Lung (tissue), 12 donors: ENCODE measurements around the gene SPESP1. TPM values are rescaled to one million over a fixed set of nuclear protein-coding genes. Genes with fewer than 3 reads are reported as not detected.

Source experiments
- ATAC-seq: fragments of 200-7000 bp; cut with Tn5 transposase; one replicate; pipeline ENCODE4 v1.9.1; 2020; ENCODE audit warnings: moderate number of reproducible peaks; ENCODE audit not compliant: insufficient read depth, low FRiP score
- DNase-seq, 3 donors: peaks; one replicate each; pipeline ENCODE4 v3.0.0-alpha.2; 2013 to 2017
- H3K27ac ChIP-seq, 2 donors: one replicate each; pipeline ENCODE4 v1.5.1; 2013; ENCODE audit warnings: mild to moderate bottlenecking in 2 of 2, moderate library complexity in 2 of 2, control low read depth in 1 of 2, inconsistent platforms in 1 of 2, low read depth in 1 of 2, low read length in 1 of 2
- H3K27me3 ChIP-seq, 3 donors: one replicate each; pipeline ENCODE4 v1.5.1; 2013; ENCODE audit warnings: low read length in 2 of 3; ENCODE audit not compliant: control insufficient read depth in 3 of 3, insufficient read depth in 3 of 3
- H3K36me3 ChIP-seq, 4 donors: one replicate each; pipeline ENCODE4 v1.5.1; 2013; ENCODE audit warnings: low read length in 4 of 4, mild to moderate bottlenecking in 1 of 4, moderate library complexity in 1 of 4; ENCODE audit not compliant: control insufficient read depth in 4 of 4, insufficient read depth in 4 of 4
- H3K4me1 ChIP-seq, 5 donors: one replicate each; pipeline ENCODE4 v1.5.1; 2013; ENCODE audit warnings: low read length in 5 of 5, mild to moderate bottlenecking in 2 of 5, moderate library complexity in 1 of 5; ENCODE audit not compliant: control insufficient read depth in 5 of 5, insufficient read depth in 5 of 5
- H3K4me3 ChIP-seq: one replicate; pipeline ENCODE4 v1.5.1; 2013; ENCODE audit warnings: mild to moderate bottlenecking, control low read depth, moderate library complexity
- H3K9ac ChIP-seq, 2 donors: one replicate each; pipeline ENCODE4 v1.5.1; 2013; ENCODE audit warnings: low read length in 2 of 2, control low read depth in 1 of 2; ENCODE audit not compliant: insufficient read depth in 1 of 2
- H3K9me3 ChIP-seq, 4 donors: one replicate each; pipeline ENCODE4 v1.5.1; 2013; ENCODE audit warnings: low read length in 3 of 4, mild to moderate bottlenecking in 1 of 4, moderate library complexity in 1 of 4; ENCODE audit not compliant: control insufficient read depth in 4 of 4, insufficient read depth in 3 of 4
- WGBS, 2 donors: extraction: QIAGEN DNeasy Blood & Tissue Kit; methylation state at CpG; one replicate each; pipeline ENCODE4 v1.1.7; 2013; 5-methylcytosine and 5-hydroxymethylcytosine counted together
- polyA plus RNA-seq, 2 donors: library from polyadenylated mRNA; stranded (reverse); fragments of 200-250 nt; gene quantifications; one replicate each; pipeline ENCODE4 v1.2.1, GENCODE V29; 2013
- total RNA-seq, 2 donors: library from RNA; depleted of rRNA in 1 of 2; stranded (reverse); fragments of >200 nt in 1 of 2; gene quantifications; one replicate each; pipeline ENCODE4 v1.2.1, GENCODE V29; 2014 to 2021
- TF ChIP-seq, protein P1 (sequence below): IDR thresholded peaks from 2 replicates; pipeline ENCODE4 v1.5.1; 2012; ENCODE audit warnings: mild to moderate bottlenecking; ENCODE audit errors: control extremely low read depth, extremely low read depth
- donor health status: control.
- donor health status: control.
- donor health status: Bipolar disorder and iron deficiency.
- donor health status: healthy.
- donor health status: DM: yes; HTN: yes; CAD: no.

Gene SPESP1
- total and polyA plus RNA-seq, 4 donors = 0.89 to 1.5 (median 0.98) TPM

DNA sequence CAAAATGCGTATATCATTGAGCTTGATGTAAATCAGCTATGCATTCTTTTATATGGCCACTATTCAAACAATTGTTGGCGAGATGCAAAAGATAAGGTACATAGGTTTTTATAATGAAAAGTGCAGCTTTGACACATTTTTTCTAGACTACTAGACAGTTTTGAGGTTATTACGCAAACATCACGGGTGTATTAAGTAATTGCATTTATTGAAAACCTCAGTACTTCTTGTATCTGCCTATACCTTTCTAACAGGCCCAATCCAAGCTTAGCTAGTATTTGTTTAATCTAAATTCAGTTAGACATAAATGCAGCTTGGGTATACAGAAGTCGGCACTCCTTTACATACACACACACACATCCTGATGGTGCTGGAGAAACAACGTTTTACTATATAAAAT, 2.7 kb downstream of the SPESP1 start:
- H3K27me3 ChIP-seq = peaks cover 0 to 4% (median 3%) of the 10 kb centered on the region in 3 donors
- TF ChIP-seq, protein P1, sequence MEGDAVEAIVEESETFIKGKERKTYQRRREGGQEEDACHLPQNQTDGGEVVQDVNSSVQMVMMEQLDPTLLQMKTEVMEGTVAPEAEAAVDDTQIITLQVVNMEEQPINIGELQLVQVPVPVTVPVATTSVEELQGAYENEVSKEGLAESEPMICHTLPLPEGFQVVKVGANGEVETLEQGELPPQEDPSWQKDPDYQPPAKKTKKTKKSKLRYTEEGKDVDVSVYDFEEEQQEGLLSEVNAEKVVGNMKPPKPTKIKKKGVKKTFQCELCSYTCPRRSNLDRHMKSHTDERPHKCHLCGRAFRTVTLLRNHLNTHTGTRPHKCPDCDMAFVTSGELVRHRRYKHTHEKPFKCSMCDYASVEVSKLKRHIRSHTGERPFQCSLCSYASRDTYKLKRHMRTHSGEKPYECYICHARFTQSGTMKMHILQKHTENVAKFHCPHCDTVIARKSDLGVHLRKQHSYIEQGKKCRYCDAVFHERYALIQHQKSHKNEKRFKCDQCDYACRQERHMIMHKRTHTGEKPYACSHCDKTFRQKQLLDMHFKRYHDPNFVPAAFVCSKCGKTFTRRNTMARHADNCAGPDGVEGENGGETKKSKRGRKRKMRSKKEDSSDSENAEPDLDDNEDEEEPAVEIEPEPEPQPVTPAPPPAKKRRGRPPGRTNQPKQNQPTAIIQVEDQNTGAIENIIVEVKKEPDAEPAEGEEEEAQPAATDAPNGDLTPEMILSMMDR = no peak
- no peak for ATAC-seq
- H3K4me3 ChIP-seq = no peak overlapping the region
- no peak for DNase-seq
- WGBS, 2 donors = 70 to 83% methylated on average over 6 of the region's 6 CpGs
- peaks cover 0 to 2% (median 0%) of the 10 kb centered on the region in 5 donors for H3K4me1 ChIP-seq
- no peak overlapping the region for H3K9ac ChIP-seq
- no peaks in the 10 kb centered on the region for H3K36me3 ChIP-seq
- no peak overlapping the region for H3K27ac ChIP-seq
- H3K9me3 ChIP-seq = peaks cover 0 to 8% (median 0%) of the 10 kb centered on the region in 4 donors

DNA sequence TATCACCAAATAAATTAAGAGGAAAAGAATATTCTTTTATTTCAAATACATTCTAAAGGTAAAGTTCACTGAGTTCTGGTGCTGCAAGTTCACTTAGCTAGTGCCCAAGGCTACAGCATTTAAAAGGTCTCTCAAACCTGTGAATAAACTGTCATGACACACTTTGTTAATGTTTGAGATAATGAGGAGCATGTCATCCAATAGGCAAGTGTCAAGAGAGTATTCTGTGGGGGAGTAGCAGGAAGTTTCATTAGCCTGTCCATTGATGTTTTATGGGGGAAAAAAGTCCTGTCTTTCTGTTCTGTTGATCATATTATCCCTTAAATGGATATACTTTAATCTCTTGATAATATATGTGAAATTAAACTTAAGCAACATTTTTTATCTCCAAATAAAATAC, 4.0 kb downstream of the SPESP1 start:
- ATAC-seq (no peak), DNase-seq (no peak)
- Histone ChIP-seq H3K27ac (no peak overlapping the region), H3K9ac (no peak overlapping the region), H3K4me1 (peaks cover 0 to 2% (median 0%) of the 10 kb centered on the region in 5 donors), H3K4me3 (no peak overlapping the region), H3K27me3 (peaks cover 0 to 4% (median 3%) of the 10 kb centered on the region in 3 donors), H3K9me3 (peaks cover 0 to 6% (median 0%) of the 10 kb centered on the region in 4 donors), H3K36me3 (no peaks in the 10 kb centered on the region)
- TF ChIP-seq, protein P1 = no peak

DNA sequence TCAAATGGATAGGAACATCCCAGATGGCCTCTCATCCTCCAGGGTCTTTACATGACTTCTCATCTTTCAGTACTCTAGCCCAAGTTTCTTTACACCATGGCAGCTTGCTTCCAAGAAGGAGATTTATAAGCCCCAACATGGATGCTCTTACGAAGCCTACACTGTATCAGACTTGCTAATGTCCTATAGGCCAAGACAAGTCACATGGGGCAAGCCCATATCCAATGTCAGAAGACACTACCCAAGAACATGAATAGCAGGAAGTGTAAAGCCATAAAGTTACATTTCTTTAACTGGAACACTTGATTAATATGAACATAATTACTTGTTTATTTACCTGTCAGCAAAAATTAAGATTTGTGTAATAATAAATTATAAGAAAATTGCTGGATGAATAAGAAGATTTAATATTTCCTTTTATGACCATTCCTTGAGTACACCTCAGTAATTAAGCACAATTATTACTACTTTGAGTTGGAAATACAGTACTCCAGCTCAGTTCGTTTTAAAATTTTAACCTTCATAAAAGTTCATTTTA, 5.1 kb downstream of the SPESP1 start:
- Histone ChIP-seq H3K9ac (no peak overlapping the region), H3K9me3 (peaks cover 0 to 3% (median 0%) of the 10 kb centered on the region in 4 donors), H3K36me3 (no peaks in the 10 kb centered on the region), H3K27ac (no peak overlapping the region), H3K27me3 (peaks cover 0 to 4% (median 3%) of the 10 kb centered on the region in 3 donors), H3K4me3 (no peak overlapping the region), H3K4me1 (peaks cover 0 to 2% (median 0%) of the 10 kb centered on the region in 5 donors)
- no peak for ATAC-seq
- TF ChIP-seq, protein P1 = no peak
- WGBS, 2 donors = 94 to 99% methylated on average over 2 of the region's 2 CpGs
- DNase-seq = no peak

DNA sequence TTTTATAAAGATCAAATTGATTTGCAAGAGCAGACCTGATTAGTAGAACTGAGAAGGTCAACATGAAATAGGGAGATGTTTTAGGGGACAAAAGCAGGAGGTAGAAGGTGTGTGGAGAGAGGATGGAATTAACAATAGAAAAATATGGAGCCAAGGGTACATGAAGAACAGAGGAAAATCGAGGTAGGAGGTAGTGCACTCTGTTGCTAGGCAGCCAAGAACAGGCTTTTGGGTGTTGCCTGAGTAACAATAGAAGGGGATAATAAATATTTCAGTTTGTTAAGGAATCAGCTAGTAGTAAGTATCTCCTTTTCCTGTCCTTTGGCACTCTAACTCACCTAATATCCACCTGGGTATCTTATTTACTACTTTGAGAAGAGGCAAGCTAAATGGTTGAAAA, 9.2 kb downstream of the SPESP1 start:
- ATAC-seq = no peak
- no peak for DNase-seq
- H3K9ac ChIP-seq = no peak overlapping the region
- TF ChIP-seq, protein P1 = no peak
- H3K4me1 ChIP-seq = no peaks in the 10 kb centered on the region
- H3K36me3 ChIP-seq = no peaks in the 10 kb centered on the region
- no peak overlapping the region for H3K27ac ChIP-seq
- no peak overlapping the region for H3K4me3 ChIP-seq
- WGBS, 2 donors = 49 to 80% methylated on average over 1 of the region's 1 CpG
- H3K9me3 ChIP-seq = no peaks in the 10 kb centered on the region
- peaks cover 0 to 8% (median 2%) of the 10 kb centered on the region in 3 donors for H3K27me3 ChIP-seq
